SU-DHL-6 (cell line): Measurements from ENCODE around the gene TXNRD1.

Source experiments
- H2AFZ ChIP-seq: fragments of 200-600 bp; sonication (generic); 2 replicates; pipeline ENCODE4 v1.6.1; 2014; ENCODE audit warnings: low read depth, mild to moderate bottlenecking, moderate library complexity, mixed read lengths, antibody characterized with exemption, low read length; ENCODE audit not compliant: severe bottlenecking
- H3F3A ChIP-seq: fragments of 200-600 bp; shearing (Covaris generic); 2 replicates; pipeline ENCODE4 v1.6.0; 2016; ENCODE audit warnings: antibody characterized with exemption, mild to moderate bottlenecking; ENCODE audit not compliant: insufficient read depth
- H3K27ac ChIP-seq: fragments of 200-600 bp; sonication (generic); 2 replicates; pipeline ENCODE4 v1.5.1; 2016; ENCODE audit warnings: low read depth, mild to moderate bottlenecking, low read length, moderate library complexity, mixed read lengths
- H3K27me3 ChIP-seq: fragments of 200-600 bp; sonication (generic), shearing (Covaris generic); 2 replicates; pipeline ENCODE4 v1.6.0; 2014; ENCODE audit warnings: mild to moderate bottlenecking, low read length
- H3K36me3 ChIP-seq: fragments of 200-600 bp; sonication (generic); 2 replicates; pipeline ENCODE4 v1.6.1; 2014; ENCODE audit warnings: mild to moderate bottlenecking, low read length, mixed read lengths
- H3K4me2 ChIP-seq: fragments of 300-600, 200-600 bp; shearing (Covaris generic), sonication (generic); 2 replicates; pipeline ENCODE4 v1.6.0; 2014; ENCODE audit warnings: low read length, low read depth, mild to moderate bottlenecking; ENCODE audit not compliant: poor library complexity, severe bottlenecking
- H3K4me3 ChIP-seq: fragments of 200-600 bp; sonication (generic); 2 replicates; pipeline ENCODE4 v1.5.1; 2014; ENCODE audit warnings: antibody characterized with exemption, low read length, mild to moderate bottlenecking, mixed read lengths; ENCODE audit not compliant: insufficient read depth, poor library complexity, severe bottlenecking
- H3K79me2 ChIP-seq: fragments of 200-600 bp; sonication (generic); 2 replicates; pipeline ENCODE4 v1.6.1; 2014; ENCODE audit warnings: mild to moderate bottlenecking, low read length, moderate library complexity; ENCODE audit not compliant: insufficient read depth
- H3K9ac ChIP-seq: fragments of 200-600 bp; sonication (generic); 2 replicates; pipeline ENCODE4 v1.7.0; 2014; ENCODE audit warnings: mild to moderate bottlenecking, low read length
- H3K9me2 ChIP-seq: fragments of 200-600 bp; sonication (generic); replicated peaks from 2 replicates; pipeline ENCODE4 v1.6.1; 2014; ENCODE audit warnings: low read length; ENCODE audit not compliant: insufficient read depth
- H3K9me3 ChIP-seq: fragments of 200-600 bp; sonication (generic); 2 replicates; pipeline ENCODE4 v1.6.1; 2014; ENCODE audit warnings: low read length, mixed read lengths; ENCODE audit not compliant: insufficient read depth
- H4K20me1 ChIP-seq: fragments of 200-600 bp; sonication (generic); 2 replicates; pipeline ENCODE4 v1.6.1; 2014; ENCODE audit warnings: low read depth, mild to moderate bottlenecking, antibody characterized with exemption, low read length, moderate library complexity, mixed read lengths
- CTCF ChIP-seq: fragments of 200-600 bp; sonication (generic); IDR thresholded peaks from one replicate; pipeline ENCODE4 v1.5.1; 2017; ENCODE audit warnings: antibody characterized with exemption, mild to moderate bottlenecking, low read length, moderate library complexity; ENCODE audit not compliant: insufficient read depth, poor library complexity, severe bottlenecking
- EZH2phosphoT487 ChIP-seq: fragments of 200-600 bp; sonication (generic), shearing (Covaris generic); conservative IDR thresholded peaks from 2 replicates; pipeline ENCODE4 v1.6.1; 2018; ENCODE audit warnings: mild to moderate bottlenecking, antibody characterized with exemption, low read length, moderate library complexity, mixed read lengths

Gene TXNRD1

DNA sequence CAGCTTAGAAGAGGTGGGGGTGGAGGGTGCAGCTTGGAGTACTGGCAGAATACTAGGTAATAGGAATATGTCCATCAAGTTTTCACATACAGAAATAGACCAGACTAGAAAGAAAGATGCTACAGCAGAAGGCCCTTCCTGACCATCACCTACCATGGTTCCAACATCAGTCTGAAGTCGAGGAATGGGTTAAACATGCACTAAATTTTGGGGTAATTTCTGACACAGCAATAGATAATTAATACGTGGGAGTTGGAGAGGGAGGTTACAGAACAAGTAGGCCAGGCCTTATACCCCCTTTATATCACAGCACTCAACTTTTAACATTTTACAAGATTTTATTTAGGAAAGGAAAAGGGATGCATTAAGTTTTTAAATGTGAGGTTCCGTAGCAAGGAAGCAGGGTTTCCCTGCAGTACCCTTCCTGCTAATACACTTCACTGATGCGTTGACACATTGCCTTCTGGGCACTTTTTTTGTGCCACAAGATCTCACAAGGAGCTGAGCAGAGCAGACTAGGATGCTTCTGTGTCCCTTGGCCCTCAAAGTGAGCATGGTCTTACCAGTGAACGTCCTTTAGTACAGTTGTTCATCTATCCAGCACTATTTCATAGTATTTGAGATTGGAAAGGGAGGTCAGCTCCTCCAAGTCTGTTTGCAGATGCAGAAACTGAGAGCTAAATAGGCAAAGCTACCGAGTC, 138.7 kb downstream of the TXNRD1 start:
- Histone ChIP-seq H3K79me2 (no peaks in the 10 kb centered on the region), H2AFZ (no peak overlapping the region), H3K9ac (no peak overlapping the region), H4K20me1 (no peaks in the 10 kb centered on the region), H3F3A (no peaks in the 10 kb centered on the region), H3K27me3 (no peaks in the 10 kb centered on the region), H3K4me2 (no peak overlapping the region), H3K27ac (no peak overlapping the region), H3K36me3 (peaks cover 16% of the 10 kb centered on the region; the same call in 1 of the 2 replicates), H3K9me3 (no peaks in the 10 kb centered on the region), H3K9me2 (no peaks in the 10 kb centered on the region), H3K4me3 (no peak overlapping the region)
- no peak for TF ChIP-seq CTCF
- no peak for TF ChIP-seq EZH2phosphoT487

DNA sequence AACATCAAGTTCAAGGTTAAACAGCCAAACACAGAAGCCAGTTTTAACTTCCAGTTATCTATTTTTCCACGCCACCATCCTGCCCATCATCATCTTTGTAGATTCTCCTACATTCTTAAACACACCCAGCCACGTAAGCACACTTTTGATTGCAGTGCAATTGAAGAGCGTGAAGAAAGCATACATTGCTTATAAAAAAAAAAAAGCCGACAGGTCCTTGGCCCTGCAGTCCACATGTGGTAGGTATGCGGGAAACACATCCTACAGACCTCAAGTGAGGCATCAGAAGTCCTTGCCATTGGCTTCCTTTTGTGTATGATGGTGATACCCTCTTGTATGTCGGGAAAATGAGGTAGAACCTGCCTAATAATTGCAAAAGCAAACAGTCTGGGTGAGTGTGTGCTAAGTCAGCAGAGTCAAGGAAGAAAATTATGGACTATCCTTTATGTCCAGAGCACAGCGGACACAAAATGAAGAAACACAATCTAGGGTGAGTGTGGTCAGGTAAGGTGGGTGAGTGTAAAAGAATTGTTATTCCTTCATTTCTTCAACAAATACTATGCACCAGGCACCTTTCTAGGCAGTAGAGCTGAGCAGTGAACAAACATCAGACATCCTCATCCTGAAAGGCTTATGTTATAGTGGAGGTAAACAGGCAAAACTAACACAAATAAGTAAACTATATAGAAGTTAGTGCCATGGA, 139.4 kb downstream of the TXNRD1 start:
- Histone ChIP-seq H3K4me2 (no peak overlapping the region), H3F3A (no peaks in the 10 kb centered on the region), H3K9ac (no peak overlapping the region), H4K20me1 (no peaks in the 10 kb centered on the region), H3K36me3 (peaks cover 9% of the 10 kb centered on the region; the same call in 1 of the 2 replicates), H3K27me3 (no peaks in the 10 kb centered on the region), H3K27ac (no peak overlapping the region), H2AFZ (no peak overlapping the region), H3K9me3 (no peaks in the 10 kb centered on the region), H3K4me3 (no peak overlapping the region), H3K79me2 (no peaks in the 10 kb centered on the region), H3K9me2 (no peaks in the 10 kb centered on the region)
- TF ChIP-seq EZH2phosphoT487, result no peak
- TF ChIP-seq CTCF, result no peak

GRCh38 chr12:104355630-104356029, 140.1 kb downstream of the TXNRD1 start:
- Histone ChIP-seq H3K9me2 (no peaks in the 10 kb centered on the region), H3K79me2 (no peaks in the 10 kb centered on the region), H3K9ac (no peak overlapping the region), H3K4me3 (no peak overlapping the region), H4K20me1 (no peaks in the 10 kb centered on the region), H3K36me3 (peaks cover 7% of the 10 kb centered on the region; the same call in 1 of the 2 replicates), H3K4me2 (no peak overlapping the region), H3K27me3 (no peaks in the 10 kb centered on the region), H3F3A (no peaks in the 10 kb centered on the region), H2AFZ (no peak overlapping the region), H3K27ac (no peak overlapping the region), H3K9me3 (no peaks in the 10 kb centered on the region)
- TF ChIP-seq CTCF (no peak), EZH2phosphoT487 (no peak)
